ENCODE data around the gene DNAJC13.
"Not testable (repeated sequence)": the region's sequence is repeated elsewhere in the genome, so short reads cannot be mapped to it uniquely, and the experiment has no call there.

DNA sequence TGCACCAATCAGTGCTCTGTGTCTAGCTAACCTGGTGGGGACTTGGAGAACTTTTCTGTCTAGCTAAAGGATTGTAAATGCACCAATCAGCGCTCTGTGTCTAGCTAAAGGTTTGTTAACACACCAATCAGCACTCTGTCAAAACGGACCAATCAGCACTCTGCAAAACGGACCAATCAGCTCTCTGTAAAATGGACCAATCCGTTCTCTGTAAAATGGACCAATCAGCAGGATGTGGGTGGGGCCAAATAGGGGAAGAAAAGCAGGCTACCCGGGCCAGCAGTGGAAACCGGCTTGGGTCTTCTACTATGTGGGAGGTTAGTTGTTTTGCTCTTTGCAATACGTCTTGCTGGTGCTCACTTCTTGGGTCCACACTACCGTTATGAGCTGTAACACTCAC is 20.5 kb upstream of the DNAJC13 start:
- TF ChIP-seq, protein P1, sequence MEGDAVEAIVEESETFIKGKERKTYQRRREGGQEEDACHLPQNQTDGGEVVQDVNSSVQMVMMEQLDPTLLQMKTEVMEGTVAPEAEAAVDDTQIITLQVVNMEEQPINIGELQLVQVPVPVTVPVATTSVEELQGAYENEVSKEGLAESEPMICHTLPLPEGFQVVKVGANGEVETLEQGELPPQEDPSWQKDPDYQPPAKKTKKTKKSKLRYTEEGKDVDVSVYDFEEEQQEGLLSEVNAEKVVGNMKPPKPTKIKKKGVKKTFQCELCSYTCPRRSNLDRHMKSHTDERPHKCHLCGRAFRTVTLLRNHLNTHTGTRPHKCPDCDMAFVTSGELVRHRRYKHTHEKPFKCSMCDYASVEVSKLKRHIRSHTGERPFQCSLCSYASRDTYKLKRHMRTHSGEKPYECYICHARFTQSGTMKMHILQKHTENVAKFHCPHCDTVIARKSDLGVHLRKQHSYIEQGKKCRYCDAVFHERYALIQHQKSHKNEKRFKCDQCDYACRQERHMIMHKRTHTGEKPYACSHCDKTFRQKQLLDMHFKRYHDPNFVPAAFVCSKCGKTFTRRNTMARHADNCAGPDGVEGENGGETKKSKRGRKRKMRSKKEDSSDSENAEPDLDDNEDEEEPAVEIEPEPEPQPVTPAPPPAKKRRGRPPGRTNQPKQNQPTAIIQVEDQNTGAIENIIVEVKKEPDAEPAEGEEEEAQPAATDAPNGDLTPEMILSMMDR (IDR thresholded peaks at IDR 0.05): not testable (repeated sequence)
- not testable (repeated sequence) for TF ChIP-seq POLR2A, EP300 (IDR thresholded peaks at IDR 0.05)

All from suprapubic skin (tissue), 3 donors.